K562 (cell line): ENCODE data around the gene FRMD7. TPM values are rescaled to one million over a fixed set of nuclear protein-coding genes. Genes with fewer than 3 reads are reported as not detected.

Experiments used
- BRF1 ChIP-seq: IDR thresholded peaks from 3 replicates; pipeline ENCODE4 v1.6.1; 2011; ENCODE audit warnings: borderline replicate concordance, mild to moderate bottlenecking; ENCODE audit not compliant: insufficient read length; ENCODE audit errors: extremely low read depth
- CBFA2T3 ChIP-seq: fragments of 450-650 bp; IDR thresholded peaks from 2 replicates; pipeline ENCODE4 v1.6.1; 2017
- DACH1 ChIP-seq: fragments of 450-650 bp; IDR thresholded peaks from 2 replicates; pipeline ENCODE4 v1.6.1; 2018; ENCODE audit not compliant: partially characterized antibody
- FOS ChIP-seq: IDR thresholded peaks from 3 replicates; pipeline ENCODE4 v1.6.1; 2011; ENCODE audit not compliant: insufficient read length; ENCODE audit errors: extremely low read depth
- KDM1A ChIP-seq, 2 experiments: fragments of 450-650 bp; IDR thresholded peaks; 2 replicates each; pipeline ENCODE4 v1.6.1; 2016; ENCODE audit warnings: mild to moderate bottlenecking in 2 of 2
- NRF1 ChIP-seq, 2 experiments: fragments of 450-650 bp; IDR thresholded peaks in 1 of 2; conservative IDR thresholded peaks in 1 of 2; 2 replicates each; pipeline ENCODE4 v1.6.1; 2014; ENCODE audit warnings: mild to moderate bottlenecking in 2 of 2
- RAD21 ChIP-seq, 2 experiments: fragments of 250-450 bp in 1 of 2; fragments of 450-650 bp in 1 of 2; sonication (Bioruptor Pico) in 1 of 2; formaldehyde crosslinking in 1 of 2; IDR thresholded peaks in 1 of 2; conservative IDR thresholded peaks in 1 of 2; 2 replicates each; pipeline versions ENCODE4 v1.4.0 to v1.8.0; 2020 to 2022; ENCODE audit warnings: mild to moderate bottlenecking in 2 of 2, moderate library complexity in 1 of 2
- ZKSCAN3 ChIP-seq: fragments of 250-450 bp; sonication (Bioruptor Pico); IDR thresholded peaks from 2 replicates; pipeline ENCODE4 v1.4.0; 2020
- ZNF12 ChIP-seq: sonication (generic); formaldehyde crosslinking; IDR thresholded peaks from 2 replicates; pipeline ENCODE4 v1.4.0; 2020; ENCODE audit warnings: mild to moderate bottlenecking, missing genetic modification reagents
- ZNF780A ChIP-seq: fragments of 250-450 bp; sonication (Bioruptor Pico); IDR thresholded peaks from 2 replicates; pipeline ENCODE4 v1.5.0; 2021; ENCODE audit warnings: mild to moderate bottlenecking
- polyA plus RNA-seq, 8 experiments: library from polyadenylated mRNA; depleted of rRNA in 4 of 8; stranded (reverse) in 5 of 8; unstranded in 3 of 8; fragments of >200 nt; fragmentation: Nextera tagmentation in 2 of 8; fragmentation: Illumina TruSeq in 1 of 8; extraction: Ambion mirVana in 2 of 8; extraction: Trizol in 1 of 8; gene quantifications; 2 replicates each; pipeline versions ENCODE4 v1.2.1 to v1.2.3, GENCODE V29; 2011 to 2014; ENCODE audit warnings: inconsistent platforms in 1 of 8, missing spikeins in 1 of 8
- total RNA-seq, 7 experiments: library from RNA; depleted of rRNA in 6 of 7; stranded (reverse); fragments of >200 nt in 6 of 7; fragmentation: Illumina TruSeq in 2 of 7; extraction: Trizol in 2 of 7; gene quantifications; 2 replicates each; pipeline versions ENCODE4 v1.2.1 to v1.2.3, GENCODE V29; 2011 to 2021; ENCODE audit warnings: low replicate concordance in 1 of 7
- TF ChIP-seq, protein P1 (sequence below), 2 experiments: fragments of 450-650 bp; IDR thresholded peaks; 2 replicates each; pipeline ENCODE4 v1.6.1; 2018; ENCODE audit warnings: mild to moderate bottlenecking in 2 of 2, low read depth in 1 of 2; ENCODE audit not compliant: partially characterized antibody in 2 of 2
- TF ChIP-seq, protein P2 (sequence below): IDR thresholded peaks from 3 replicates; pipeline ENCODE4 v1.6.1; 2011; ENCODE audit warnings: borderline replicate concordance, mild to moderate bottlenecking, moderate library complexity; ENCODE audit not compliant: insufficient read length; ENCODE audit errors: extremely low read depth
- TF ChIP-seq, protein P3 (sequence below): fragments of 250-450 bp; sonication (Bioruptor Pico); IDR thresholded peaks from 2 replicates; pipeline ENCODE4 v1.4.0; 2020
- TF ChIP-seq, protein P4 (sequence below): fragments of 250-450 bp; sonication (Bioruptor Pico); IDR thresholded peaks from 2 replicates; pipeline ENCODE4 v1.4.0; 2020; ENCODE audit warnings: mild to moderate bottlenecking, moderate library complexity
- TF ChIP-seq, protein P5 (sequence below): fragments of 450-650 bp; formaldehyde crosslinking; IDR thresholded peaks from 2 replicates; pipeline ENCODE4 v1.4.0; 2020; ENCODE audit warnings: mild to moderate bottlenecking, moderate library complexity

Gene FRMD7
- total and polyA plus RNA-seq, 9 of the 15 experiments (the other 6 are each of a cell fraction or from before 2014, with no cell fraction given), result 0.06 to 0.09 TPM; not detected in 7

DNA sequence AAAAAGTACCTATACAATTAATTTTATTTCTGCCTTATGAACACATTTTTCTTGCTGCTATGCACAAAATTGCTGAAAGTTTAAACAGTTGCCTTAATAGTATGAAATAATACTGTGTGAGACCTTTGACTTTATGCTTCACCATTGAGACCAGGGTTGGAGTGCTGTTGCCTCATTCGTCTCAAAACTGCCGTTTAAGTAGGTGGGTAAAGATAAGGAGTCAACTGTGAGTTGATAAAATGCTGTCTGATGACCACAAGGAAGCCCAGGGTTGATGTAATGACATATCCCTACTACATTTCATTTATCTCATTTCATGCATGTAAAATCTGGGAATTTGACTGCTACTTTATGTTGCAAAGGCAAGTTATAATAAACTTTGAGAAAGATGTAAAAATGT is 81.3 kb downstream of the FRMD7 start (continued):
- TF ChIP-seq, protein P1, sequence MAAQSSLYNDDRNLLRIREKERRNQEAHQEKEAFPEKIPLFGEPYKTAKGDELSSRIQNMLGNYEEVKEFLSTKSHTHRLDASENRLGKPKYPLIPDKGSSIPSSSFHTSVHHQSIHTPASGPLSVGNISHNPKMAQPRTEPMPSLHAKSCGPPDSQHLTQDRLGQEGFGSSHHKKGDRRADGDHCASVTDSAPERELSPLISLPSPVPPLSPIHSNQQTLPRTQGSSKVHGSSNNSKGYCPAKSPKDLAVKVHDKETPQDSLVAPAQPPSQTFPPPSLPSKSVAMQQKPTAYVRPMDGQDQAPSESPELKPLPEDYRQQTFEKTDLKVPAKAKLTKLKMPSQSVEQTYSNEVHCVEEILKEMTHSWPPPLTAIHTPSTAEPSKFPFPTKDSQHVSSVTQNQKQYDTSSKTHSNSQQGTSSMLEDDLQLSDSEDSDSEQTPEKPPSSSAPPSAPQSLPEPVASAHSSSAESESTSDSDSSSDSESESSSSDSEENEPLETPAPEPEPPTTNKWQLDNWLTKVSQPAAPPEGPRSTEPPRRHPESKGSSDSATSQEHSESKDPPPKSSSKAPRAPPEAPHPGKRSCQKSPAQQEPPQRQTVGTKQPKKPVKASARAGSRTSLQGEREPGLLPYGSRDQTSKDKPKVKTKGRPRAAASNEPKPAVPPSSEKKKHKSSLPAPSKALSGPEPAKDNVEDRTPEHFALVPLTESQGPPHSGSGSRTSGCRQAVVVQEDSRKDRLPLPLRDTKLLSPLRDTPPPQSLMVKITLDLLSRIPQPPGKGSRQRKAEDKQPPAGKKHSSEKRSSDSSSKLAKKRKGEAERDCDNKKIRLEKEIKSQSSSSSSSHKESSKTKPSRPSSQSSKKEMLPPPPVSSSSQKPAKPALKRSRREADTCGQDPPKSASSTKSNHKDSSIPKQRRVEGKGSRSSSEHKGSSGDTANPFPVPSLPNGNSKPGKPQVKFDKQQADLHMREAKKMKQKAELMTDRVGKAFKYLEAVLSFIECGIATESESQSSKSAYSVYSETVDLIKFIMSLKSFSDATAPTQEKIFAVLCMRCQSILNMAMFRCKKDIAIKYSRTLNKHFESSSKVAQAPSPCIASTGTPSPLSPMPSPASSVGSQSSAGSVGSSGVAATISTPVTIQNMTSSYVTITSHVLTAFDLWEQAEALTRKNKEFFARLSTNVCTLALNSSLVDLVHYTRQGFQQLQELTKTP (IDR thresholded peaks at IDR 0.05; ENCODE audit: low read depth in 1 of 2, partially characterized antibody in 2 of 2), result peak in 1 of 2 experiments; percentile 60
- TF ChIP-seq, protein P2, sequence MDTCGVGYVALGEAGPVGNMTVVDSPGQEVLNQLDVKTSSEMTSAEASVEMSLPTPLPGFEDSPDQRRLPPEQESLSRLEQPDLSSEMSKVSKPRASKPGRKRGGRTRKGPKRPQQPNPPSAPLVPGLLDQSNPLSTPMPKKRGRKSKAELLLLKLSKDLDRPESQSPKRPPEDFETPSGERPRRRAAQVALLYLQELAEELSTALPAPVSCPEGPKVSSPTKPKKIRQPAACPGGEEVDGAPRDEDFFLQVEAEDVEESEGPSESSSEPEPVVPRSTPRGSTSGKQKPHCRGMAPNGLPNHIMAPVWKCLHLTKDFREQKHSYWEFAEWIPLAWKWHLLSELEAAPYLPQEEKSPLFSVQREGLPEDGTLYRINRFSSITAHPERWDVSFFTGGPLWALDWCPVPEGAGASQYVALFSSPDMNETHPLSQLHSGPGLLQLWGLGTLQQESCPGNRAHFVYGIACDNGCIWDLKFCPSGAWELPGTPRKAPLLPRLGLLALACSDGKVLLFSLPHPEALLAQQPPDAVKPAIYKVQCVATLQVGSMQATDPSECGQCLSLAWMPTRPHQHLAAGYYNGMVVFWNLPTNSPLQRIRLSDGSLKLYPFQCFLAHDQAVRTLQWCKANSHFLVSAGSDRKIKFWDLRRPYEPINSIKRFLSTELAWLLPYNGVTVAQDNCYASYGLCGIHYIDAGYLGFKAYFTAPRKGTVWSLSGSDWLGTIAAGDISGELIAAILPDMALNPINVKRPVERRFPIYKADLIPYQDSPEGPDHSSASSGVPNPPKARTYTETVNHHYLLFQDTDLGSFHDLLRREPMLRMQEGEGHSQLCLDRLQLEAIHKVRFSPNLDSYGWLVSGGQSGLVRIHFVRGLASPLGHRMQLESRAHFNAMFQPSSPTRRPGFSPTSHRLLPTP, result no peak
- TF ChIP-seq ZKSCAN3 (CRISPR knock-in tag) (no peak), NRF1 (conservative IDR thresholded peaks at IDR 0.05 in 1 of 2, IDR thresholded peaks at IDR 0.05 in 1 of 2) (no peak), BRF1 (no peak), KDM1A (IDR thresholded peaks at IDR 0.05) (peak; percentile 26 to 56; a peak in 1 of 4 replicates), DACH1 (no peak), ZNF780A (CRISPR knock-in tag) (no peak), FOS (no peak), RAD21 (CRISPR knock-in tag; conservative IDR thresholded peaks at IDR 0.05 in 1 of 2, IDR thresholded peaks at IDR 0.05 in 1 of 2) (no peak), ZNF12 (no peak), CBFA2T3 (peak; percentile 76)
- TF ChIP-seq, protein P3, sequence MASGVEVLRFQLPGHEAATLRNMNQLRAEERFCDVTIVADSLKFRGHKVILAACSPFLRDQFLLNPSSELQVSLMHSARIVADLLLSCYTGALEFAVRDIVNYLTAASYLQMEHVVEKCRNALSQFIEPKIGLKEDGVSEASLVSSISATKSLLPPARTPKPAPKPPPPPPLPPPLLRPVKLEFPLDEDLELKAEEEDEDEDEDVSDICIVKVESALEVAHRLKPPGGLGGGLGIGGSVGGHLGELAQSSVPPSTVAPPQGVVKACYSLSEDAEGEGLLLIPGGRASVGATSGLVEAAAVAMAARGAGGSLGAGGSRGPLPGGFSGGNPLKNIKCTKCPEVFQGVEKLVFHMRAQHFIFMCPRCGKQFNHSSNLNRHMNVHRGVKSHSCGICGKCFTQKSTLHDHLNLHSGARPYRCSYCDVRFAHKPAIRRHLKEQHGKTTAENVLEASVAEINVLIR (CRISPR knock-in tag), result no peak
- TF ChIP-seq, protein P4, sequence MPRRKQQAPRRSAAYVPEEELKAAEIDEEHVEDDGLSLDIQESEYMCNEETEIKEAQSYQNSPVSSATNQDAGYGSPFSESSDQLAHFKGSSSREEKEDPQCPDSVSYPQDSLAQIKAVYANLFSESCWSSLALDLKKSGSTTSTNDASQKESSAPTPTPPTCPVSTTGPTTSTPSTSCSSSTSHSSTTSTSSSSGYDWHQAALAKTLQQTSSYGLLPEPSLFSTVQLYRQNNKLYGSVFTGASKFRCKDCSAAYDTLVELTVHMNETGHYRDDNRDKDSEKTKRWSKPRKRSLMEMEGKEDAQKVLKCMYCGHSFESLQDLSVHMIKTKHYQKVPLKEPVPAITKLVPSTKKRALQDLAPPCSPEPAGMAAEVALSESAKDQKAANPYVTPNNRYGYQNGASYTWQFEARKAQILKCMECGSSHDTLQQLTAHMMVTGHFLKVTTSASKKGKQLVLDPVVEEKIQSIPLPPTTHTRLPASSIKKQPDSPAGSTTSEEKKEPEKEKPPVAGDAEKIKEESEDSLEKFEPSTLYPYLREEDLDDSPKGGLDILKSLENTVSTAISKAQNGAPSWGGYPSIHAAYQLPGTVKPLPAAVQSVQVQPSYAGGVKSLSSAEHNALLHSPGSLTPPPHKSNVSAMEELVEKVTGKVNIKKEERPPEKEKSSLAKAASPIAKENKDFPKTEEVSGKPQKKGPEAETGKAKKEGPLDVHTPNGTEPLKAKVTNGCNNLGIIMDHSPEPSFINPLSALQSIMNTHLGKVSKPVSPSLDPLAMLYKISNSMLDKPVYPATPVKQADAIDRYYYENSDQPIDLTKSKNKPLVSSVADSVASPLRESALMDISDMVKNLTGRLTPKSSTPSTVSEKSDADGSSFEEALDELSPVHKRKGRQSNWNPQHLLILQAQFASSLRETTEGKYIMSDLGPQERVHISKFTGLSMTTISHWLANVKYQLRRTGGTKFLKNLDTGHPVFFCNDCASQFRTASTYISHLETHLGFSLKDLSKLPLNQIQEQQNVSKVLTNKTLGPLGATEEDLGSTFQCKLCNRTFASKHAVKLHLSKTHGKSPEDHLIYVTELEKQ (CRISPR knock-in tag), result no peak
- TF ChIP-seq, protein P5, sequence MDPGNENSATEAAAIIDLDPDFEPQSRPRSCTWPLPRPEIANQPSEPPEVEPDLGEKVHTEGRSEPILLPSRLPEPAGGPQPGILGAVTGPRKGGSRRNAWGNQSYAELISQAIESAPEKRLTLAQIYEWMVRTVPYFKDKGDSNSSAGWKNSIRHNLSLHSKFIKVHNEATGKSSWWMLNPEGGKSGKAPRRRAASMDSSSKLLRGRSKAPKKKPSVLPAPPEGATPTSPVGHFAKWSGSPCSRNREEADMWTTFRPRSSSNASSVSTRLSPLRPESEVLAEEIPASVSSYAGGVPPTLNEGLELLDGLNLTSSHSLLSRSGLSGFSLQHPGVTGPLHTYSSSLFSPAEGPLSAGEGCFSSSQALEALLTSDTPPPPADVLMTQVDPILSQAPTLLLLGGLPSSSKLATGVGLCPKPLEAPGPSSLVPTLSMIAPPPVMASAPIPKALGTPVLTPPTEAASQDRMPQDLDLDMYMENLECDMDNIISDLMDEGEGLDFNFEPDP (CRISPR knock-in tag), result no peak
